Measurements from ENCODE around the gene KRTAP10-10. TPM values are rescaled to one million over a fixed set of nuclear protein-coding genes. Genes with fewer than 3 reads are reported as not detected.
"Not testable (repeated sequence)": the region's sequence is repeated elsewhere in the genome, so short reads cannot be mapped to it uniquely, and the experiment has no call there.

KRTAP10-10 gene
- total RNA-seq, 1 experiment from 2014 or later, result not detected

DNA sequence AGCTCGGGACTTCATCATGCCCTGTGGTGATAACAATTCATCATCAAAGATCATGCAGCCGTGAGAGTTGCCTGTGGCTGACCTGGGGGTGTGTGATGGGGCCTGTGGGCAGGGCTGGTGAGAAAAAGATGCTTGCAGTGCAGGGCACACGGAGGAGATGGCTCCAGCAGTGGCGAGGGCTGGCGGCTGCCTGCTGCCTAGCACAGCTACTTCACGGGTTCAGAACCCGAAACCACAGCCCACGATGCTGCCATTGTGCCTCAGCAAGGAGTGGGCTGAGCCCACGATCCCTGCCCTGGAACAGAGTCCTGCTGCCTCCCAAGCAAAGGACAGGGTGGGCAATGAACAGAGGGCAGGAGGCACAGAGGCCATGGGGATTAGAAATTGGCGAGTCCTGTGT lies 10.9 kb upstream of the KRTAP10-10 start:
- DNase-seq (ENCODE audit: low spot score), result no peak

DNA sequence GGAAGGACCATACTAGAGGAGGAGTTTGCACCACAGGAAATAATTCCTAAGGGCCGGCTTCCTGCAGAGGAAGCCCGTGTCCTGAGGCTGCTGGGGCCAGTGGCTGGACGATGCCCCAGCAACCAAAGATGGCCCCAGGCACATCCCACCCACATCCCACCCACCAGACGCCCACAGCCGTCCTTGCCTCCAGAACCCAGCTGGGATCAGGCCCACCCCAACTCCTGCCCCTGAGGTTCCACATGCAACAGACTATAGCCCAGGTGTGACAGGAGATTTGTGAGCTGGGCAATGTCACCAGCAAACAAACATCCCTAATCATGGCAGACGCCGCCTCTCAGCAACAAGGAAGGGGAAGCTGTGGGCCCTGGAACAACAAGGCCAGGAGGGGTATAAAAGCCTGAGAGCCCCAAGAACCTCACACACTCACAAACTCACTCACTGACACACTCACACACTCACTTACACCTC lies 10.4 kb upstream of the KRTAP10-10 start, which contains the start of gene KRTAP10-9:
TSS of gene KRTAP10-9 (plus strand) at position 421 of the 471 bp plus-strand sequence. CDS start 79 bp downstream, outside the sequence.
- no peak for DNase-seq (ENCODE audit: low spot score)

DNA sequence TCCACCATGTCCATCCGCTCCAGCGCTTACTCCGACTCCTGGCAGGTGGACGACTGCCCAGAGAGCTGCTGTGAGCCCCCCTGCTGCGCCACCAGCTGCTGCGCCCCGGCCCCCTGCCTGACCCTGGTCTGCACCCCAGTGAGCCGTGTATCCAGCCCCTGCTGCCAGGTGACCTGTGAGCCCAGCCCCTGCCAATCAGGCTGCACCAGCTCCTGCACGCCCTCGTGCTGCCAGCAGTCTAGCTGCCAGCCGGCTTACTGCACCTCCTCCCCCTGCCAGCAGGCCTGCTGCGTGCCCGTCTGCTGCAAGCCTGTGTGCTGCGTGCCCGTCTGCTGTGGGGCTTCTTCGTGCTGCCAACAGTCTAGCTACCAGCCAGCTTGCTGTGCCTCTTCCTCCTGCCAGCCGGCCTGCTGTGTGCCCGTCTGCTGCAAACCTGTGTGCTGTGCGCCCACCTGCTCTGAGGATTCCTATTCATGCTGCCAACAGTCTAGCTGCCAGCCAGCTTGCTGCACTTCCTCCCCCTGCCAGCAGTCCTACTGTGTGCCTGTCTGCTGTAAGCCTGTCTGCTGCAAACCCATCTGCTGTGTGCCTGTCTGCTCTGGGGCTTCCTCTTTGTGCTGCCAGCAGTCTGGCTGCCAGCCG lies 9.9 kb upstream of the KRTAP10-10 start:
- not testable (repeated sequence) for DNase-seq (ENCODE audit: low spot score)

DNA sequence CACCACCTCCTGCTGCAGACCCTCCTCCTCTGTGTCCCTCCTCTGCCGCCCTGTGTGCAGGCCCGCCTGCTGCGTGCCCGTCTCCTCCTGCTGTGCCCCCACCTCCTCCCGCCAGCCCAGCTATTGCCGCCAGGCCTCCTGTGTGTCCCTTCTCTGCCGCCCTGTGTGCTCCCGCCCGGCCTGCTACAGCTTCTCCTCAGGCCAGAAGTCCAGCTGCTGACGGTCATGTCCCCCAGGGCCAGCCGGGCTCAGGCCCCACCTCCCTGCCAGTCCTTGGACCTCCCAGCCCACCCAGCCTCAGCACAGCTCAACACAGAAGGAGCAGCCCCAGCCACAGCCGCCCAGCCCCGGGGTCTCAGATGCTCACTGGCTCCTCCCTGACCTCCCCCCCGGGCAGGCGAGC lies 9.3 kb upstream of the KRTAP10-10 start:
- not testable (repeated sequence) for DNase-seq (ENCODE audit: low spot score)

DNA sequence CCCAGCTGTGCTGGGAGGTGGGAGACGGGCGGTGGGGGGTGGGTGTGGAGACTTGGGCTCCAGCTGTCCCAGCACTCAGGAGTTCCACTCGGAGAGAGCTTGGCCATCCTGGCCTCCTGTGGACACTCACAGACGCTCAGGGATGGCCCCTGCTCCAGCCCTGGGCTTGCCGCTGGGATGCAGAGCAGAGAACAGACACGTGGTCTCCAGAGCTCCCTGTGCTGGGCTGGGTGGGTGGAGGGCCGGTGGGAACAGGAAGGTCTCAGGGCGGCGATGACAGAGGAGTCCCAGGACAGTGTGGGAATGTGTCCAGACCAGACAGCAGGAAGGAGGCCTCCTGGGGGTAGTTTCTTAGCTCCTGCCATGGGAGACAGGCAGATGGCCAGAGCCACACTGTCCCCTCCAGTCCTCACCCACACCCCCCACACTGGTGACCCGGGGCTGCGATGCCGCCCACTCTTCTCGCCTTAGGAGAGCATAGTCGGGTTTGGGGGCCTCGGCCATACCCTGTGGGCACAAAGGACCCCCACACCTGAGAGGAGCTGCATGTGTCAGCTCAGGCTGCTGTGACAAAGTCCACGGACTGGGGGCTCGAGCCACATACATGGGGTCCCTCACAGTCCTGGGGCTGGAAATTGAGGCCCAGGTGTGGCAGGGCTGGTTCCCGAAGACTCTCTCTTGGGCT lies 8.3 kb upstream of the KRTAP10-10 start:
- no peak for DNase-seq (ENCODE audit: low spot score)

DNA sequence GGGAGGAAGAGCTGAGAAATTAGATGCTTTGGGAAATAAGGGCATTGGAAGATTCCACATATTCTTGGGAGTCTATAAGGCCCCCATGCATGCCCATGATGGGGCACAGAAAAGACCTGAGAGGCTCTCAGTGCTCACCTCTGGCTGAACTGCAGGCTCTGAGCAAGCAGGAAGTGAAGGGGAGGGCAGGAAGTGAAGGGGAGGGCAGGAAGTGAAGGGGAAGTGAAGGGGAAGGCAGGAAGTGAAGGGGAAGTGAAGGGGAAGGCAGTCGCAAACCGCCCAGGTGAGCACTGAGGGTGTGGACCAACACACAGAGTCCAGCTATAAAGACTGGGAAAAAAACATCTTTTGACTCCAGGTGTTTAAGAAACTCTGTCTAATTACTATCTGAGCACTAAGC lies 6.7 kb upstream of the KRTAP10-10 start:
- DNase-seq (ENCODE audit: low spot score), result no peak

DNA sequence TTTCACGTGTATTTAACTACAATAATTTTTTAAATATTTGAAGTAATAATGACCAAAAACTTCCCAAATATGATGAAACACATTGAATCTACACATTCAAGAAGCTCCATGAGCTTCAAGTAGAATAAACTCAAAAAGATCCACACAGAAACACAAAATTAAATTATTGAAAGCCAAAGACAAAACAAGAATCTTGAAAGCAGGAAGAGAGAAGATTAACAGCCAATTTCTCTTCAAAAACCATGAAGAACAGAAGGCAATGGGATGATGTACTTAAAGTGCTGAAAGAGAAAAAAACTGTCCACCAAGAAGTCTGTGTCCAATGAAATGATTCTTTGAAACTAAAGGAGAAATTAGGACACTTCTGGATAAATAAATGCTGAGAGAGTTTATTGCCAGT lies 5.1 kb upstream of the KRTAP10-10 start:
- no peak for DNase-seq (ENCODE audit: low spot score)

DNA sequence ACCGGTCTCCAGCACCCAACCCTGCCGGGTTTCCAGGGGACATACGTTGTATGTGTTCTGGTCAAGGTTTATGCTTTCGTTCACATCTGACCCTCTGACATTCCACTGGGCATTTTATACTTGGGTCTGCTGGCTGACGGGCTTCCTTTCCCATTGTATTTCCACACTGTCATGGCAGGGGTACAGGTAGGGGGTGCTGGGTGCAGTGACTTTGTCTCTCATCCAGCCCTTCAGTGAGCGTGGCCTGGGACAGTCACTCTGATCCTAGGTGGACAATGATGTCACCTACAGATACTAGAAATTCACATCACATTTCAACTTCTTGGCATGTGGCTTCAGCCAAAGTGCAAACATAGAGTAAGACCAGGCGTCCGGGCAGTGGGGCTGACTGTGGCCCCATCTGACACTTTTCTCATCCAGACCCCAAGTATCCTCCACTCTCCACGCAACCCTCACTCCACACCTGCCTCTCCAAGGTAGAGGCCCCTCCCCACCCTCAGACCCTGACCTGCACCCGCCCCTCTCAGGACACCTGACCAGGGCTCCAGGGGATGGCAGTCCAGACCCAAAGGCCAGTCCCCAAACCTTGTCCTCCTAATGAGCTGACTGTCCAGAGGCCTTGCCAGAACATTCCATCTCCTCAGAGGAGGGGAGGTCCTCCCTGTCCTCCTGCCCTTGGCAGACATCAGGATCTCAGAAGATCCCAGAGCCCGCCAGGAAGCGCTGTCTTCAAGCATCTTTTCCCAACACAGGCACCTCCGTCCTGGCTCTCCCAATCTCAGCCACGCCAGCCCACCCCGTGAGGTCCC lies 743 bp upstream of the KRTAP10-10 start:
- DNase-seq (ENCODE audit: low spot score), result no peak

DNA sequence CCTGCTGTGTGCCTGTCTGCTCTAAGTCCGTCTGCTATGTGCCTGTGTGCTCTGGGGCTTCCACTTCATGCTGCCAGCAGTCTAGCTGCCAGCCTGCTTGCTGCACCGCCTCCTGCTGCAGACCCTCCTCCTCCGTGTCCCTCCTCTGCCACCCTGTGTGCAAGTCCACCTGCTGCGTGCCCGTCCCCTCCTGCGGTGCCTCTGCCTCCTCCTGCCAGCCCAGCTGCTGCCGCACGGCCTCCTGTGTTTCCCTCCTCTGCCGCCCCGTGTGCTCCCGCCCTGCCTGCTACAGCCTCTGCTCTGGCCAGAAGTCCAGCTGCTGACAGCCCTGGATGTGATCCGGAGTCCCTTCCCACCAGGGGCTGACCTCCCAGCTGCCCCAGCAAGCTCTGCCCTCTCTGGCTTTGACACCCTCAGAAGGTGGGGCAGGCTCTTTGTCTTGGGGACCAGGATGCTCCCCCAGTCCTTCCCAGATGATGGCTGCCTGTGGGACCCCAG lies 744 bp downstream of the KRTAP10-10 start:
- DNase-seq (ENCODE audit: low spot score), result not testable (repeated sequence)

DNA sequence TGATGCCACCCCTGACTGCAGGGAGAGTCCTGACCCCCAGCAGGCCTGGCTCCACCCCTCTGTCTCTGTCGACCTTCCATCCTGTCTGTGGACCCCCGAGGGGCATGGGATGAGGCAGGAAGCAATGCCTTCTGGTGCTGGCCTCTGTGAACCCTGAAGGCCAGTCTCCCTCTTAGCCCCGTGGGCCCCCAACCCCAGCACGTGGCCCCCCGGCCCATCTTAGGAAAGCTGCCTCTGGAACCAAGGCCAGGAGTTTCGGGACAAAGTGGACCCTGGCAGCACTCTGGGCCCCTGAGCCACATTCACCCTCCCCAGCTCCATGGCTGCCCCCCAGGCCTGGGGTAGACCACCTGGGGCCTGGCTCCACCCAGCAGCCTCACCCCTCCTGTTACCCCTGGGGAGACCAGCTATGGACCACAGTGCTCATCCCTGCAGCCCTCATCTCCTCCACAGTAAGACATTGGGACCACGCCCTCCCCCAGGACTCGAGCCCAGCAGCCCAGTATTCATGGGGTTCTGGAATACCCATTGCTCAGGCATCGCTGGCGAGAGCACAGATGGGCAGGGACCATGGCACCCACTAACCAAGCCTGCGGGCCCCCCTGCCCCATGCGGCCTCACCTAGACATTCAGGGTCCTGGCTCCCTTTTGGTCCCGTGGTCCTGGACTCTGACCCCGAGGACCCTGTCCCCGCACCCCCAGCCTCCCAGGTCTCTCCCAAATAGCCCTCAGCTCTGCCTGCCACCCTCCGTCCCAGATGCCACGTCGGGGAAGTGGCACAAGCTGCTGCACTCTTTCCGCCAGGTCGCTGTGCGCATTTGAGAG lies 1.6 kb downstream of the KRTAP10-10 start:
- not testable (repeated sequence) for DNase-seq (ENCODE audit: low spot score)

DNA sequence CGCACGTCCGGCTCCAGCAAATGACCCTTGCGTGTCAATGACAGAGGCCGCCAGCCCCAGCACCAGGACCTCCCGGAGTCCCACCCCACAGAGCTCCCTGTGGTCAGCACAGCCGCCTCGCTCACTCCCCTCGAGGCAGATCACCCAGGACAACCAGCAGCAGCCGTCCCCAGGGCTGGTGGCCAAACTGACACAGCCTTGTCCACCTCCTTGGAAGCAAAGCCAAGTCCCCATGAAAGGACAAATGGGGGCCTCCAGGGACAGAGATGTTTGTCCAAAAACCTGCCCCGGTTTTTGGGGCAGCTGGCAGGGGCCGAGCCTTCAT lies 2.1 kb downstream of the KRTAP10-10 start:
- no peak for DNase-seq (ENCODE audit: low spot score)

DNA sequence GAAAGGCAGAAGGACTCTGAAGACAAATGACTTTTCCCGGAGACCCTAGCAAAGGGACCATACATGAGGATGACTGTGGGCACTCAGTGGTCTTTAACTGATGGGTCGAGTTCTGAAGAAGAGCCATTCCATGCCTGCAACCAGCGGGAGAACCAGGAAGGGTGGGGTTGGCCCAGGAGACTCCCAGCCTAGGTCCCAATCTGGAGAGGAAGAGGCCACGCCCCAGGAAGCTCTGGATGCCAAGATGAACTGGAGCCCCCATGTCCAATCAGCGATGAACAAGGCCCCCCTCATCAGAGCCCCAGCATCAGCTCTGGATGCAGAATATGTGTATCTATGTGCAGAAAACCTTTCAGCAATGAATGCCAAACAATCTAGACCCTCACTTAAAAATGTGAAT lies 3.6 kb downstream of the KRTAP10-10 start:
- DNase-seq (ENCODE audit: low spot score), result no peak

DNA sequence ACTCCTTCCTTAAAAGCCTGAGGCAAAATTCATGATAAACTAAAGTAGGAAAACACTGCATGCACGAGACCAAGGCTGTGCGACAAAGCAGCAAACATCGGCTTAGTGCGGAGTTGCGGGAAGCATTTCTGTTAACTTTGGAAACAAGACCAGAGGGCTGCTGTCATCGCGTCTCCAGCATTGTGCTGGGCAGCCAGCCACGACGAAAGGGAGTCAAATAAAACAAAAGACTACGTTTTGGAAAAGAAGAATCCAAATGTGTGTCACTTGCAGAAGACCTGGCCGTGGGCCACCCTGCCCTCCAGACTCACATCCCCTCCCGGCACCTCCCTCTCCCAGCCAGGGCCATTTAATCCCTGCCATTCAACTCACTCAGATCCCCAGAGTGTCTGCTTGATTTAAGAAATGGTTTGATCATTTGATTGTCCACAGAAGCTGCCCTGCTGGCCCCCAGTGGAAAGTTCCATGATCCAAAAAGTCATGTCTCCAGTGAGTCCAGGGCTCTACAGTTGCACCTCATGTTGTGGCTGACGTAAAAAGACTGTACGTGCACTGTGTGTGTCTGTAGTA lies 6.7 kb downstream of the KRTAP10-10 start:
- DNase-seq (ENCODE audit: low spot score), result no peak

DNA sequence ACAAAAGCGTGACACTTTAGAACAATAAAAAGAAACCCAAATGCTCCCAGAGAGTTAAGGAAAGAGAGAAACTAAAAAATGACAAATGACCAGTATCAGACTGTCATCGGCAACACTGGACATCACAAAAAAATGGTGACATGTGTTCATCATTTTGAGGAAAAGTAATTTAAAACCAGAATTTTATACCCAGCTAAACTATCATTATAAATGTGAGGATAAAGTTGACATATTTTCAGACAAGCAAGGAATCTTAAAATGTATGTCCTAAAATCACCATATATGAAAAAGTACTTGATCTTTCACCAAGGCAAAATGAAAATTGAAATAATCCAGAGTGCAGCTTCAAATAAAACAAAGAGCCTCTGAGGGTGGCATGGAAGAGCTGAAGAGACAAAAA lies 7.7 kb downstream of the KRTAP10-10 start:
- no peak for DNase-seq (ENCODE audit: low spot score)

DNA sequence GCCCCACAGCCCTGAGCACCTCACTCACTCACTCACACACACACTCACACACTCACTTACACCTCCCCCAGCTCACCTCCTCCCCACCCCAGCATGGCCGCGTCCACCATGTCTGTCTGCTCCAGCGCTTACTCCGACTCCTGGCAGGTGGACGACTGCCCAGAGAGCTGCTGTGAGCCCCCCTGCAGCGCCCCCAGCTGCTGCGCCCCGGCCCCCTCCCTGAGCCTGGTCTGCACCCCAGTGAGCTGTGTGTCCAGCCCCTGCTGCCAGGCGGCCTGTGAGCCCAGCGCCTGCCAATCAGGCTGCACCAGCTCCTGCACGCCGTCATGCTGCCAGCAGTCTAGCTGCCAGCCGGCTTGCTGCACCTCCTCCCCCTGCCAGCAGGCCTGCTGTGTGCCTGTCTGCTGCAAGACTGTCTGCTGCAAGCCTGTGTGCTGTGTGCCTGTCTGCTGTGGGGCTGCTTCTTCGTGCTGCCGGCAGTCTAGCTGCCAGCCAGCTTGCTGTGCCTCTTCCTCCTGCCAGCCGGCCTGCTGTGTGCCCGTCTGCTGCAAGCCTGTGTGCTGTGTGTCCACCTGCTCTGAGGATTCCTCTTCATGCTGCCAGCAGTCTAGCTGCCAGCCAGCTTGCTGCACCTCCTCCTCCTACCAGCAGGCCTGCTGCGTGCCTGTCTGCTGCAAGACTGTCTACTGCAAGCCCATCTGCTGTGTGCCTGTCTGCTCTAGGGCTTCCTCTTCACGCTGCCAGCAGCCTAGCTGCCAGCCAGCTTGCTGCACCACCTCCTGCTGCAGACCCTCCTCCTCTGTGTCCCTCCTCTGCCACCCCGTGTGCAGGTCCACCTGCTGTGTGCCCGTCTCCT lies 9.4 kb downstream of the KRTAP10-10 start, which contains the start of gene KRTAP10-11:
TSS of gene KRTAP10-11 (plus strand) at position 49 of the 856 bp plus-strand sequence. CDS start at position 94, 45 bp downstream.
- DNase-seq (ENCODE audit: low spot score), result not testable (repeated sequence)

DNA sequence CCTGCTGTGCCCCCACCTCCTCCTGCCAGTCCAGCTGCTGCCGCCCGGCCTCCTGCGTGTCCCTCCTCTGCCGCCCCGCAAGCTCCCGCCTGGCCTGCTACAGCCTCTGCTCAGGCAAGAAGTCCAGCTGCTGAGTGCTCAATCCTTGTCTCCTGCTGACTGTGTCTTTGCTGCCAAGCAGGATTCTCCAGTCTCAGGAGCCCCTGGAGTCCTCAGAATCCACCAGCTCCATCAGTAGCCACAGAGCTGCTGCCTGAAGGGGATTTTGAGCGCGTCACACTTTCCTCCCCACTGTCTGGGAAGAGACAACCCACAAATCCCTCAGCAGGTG lies 10.0 kb downstream of the KRTAP10-10 start:
- DNase-seq (ENCODE audit: low spot score), result no peak

DNA sequence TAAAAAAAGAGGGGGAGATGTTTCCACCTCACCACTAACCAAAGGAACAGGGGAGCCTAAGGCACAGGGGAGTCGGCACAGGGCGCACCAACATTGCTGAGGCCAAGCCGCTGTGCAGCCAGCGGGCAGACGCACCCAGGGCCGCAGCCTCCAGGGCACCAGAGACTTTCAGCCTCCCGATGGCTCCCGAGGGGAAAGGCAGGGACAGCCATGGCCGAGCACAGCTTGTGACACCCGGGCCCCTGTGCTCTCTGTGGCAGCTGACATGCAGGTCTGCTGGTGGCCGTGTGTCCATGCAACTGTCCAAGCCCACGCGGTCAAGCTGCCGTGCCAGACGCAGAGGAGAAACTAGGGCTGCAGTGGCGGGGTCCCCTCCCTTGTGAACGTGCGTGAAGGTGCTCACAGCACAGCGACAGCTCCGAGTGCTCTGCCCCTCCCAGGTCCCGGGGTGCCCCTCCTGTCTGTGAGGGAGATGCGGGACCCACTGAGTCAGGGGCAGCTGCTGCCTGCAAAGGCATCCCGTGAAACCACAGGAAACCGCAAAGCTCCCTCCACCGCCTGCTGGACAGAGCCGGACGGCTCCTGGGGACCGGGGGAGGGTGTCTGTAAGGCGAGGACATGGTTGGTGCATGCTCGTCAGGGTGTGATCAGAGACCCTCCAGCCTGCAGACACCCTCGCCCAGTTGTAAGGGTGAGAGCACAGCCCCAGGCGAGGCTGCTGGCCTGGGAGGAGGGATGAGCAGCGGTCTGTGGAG lies 11.6 kb downstream of the KRTAP10-10 start:
- DNase-seq (ENCODE audit: low spot score), result no peak

DNA sequence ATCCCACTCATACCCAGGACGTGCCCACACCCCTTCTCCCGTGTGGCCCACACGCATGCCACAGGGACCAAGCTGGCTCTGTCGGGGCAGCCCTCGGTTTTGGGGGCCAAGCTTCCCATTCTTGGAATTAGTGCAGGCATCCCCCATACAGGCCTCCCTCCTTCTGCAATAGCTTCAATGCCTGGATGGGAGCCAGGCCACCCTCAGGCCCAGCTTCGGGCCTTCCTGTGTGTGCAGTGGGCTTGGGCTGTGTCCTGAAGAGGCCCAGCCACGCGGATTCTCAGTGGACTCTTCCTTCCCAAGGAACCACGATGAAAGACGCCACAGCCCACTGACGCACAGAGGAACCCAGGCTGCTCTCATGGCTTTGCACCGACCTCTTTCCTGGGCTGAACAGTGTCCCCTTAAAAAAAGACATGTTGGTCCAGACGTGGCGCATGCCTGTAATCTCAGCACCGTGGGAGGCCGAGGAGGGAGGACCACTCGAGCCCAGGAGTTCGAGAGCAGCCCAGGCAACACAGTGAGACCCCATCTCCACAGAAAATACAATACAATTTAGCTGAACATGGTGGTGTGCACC lies 12.5 kb downstream of the KRTAP10-10 start:
- DNase-seq (ENCODE audit: low spot score), result no peak

All from H4 (cell line).